HL-60 (cell line): ENCODE results near the gene ZNF292.

Experiments used
- DNase-seq, 2 experiments: peaks; one replicate each; pipeline ENCODE4 v3.0.0-alpha.2; 2010 to 2020; ENCODE audit warnings: low read depth in 1 of 2, low spot score in 1 of 2
- H3K27ac ChIP-seq: fragments of 250-450 bp; sonication (Bioruptor Pico); replicated peaks from 2 replicates; pipeline ENCODE4 v1.5.1; 2020; ENCODE audit warnings: mild to moderate bottlenecking, moderate library complexity
- H3K27me3 ChIP-seq: fragments of 250-450 bp; sonication (Bioruptor Pico); 2 replicates; pipeline ENCODE4 v1.5.1; 2021; ENCODE audit warnings: mild to moderate bottlenecking, moderate library complexity; ENCODE audit not compliant: insufficient read depth, poor library complexity, severe bottlenecking
- H3K4me3 ChIP-seq: replicated peaks from 2 replicates; pipeline ENCODE4 v1.5.1; 2011; ENCODE audit warnings: mild to moderate bottlenecking, control low read depth, low read length; ENCODE audit not compliant: insufficient read depth
- CTCF ChIP-seq: IDR thresholded peaks from one replicate; pipeline ENCODE4 v1.5.1; 2011; ENCODE audit warnings: low read length, control low read depth, inconsistent platforms; ENCODE audit not compliant: insufficient read depth
- GABPA ChIP-seq: IDR thresholded peaks from 2 replicates; pipeline ENCODE4 v1.6.1; 2012; ENCODE audit warnings: low read depth
- POLR2AphosphoS5 ChIP-seq: IDR thresholded peaks from 2 replicates; pipeline ENCODE4 v1.6.1; 2012; ENCODE audit warnings: low read depth
- REST ChIP-seq: IDR thresholded peaks from 2 replicates; pipeline ENCODE4 v1.6.1; 2012; ENCODE audit warnings: low read depth; ENCODE audit not compliant: insufficient replicate concordance
- SPI1 ChIP-seq: IDR thresholded peaks from 2 replicates; pipeline ENCODE4 v1.6.1; 2012; ENCODE audit warnings: low read depth, mild to moderate bottlenecking, borderline replicate concordance

ZNF292 gene

GRCh38 chr6:87183687-87184086 lies 28.3 kb downstream of the ZNF292 start:
- no peak for TF ChIP-seq CTCF
- no peak for TF ChIP-seq SPI1
- TF ChIP-seq GABPA, result no peak
- no peak for TF ChIP-seq POLR2AphosphoS5
- no peak for TF ChIP-seq REST
- H3K27ac ChIP-seq, result no peak overlapping the region
- no peak for DNase-seq

GRCh38 chr6:87184762-87185250 lies 29.4 kb downstream of the ZNF292 start:
- Histone ChIP-seq H3K27ac (no peak overlapping the region), H3K4me3 (no peak overlapping the region), H3K27me3 (no peaks in the 10 kb centered on the region)
- TF ChIP-seq GABPA, result no peak
- DNase-seq, result no peak

More at GRCh38 chr6:87183687-87184086, 28.3 kb downstream of the ZNF292 start:
- Histone ChIP-seq H3K4me3 (no peak overlapping the region), H3K27me3 (no peaks in the 10 kb centered on the region)

GRCh38 chr6:87196275-87196842 lies 41.0 kb downstream of the ZNF292 start:
- no peak for TF ChIP-seq CTCF
- no peak for TF ChIP-seq SPI1
- TF ChIP-seq REST, result no peak
- TF ChIP-seq GABPA, result no peak
- TF ChIP-seq POLR2AphosphoS5, result no peak
- DNase-seq, result no peak
- no peak overlapping the region for H3K4me3 ChIP-seq
- no peaks in the 10 kb centered on the region for H3K27me3 ChIP-seq
- H3K27ac ChIP-seq, result no peak overlapping the region

- no peak overlapping the region for H3K4me3 ChIP-seq
- no peak for DNase-seq
Measured at GRCh38 chr6:87197547-87197946, 42.2 kb downstream of the ZNF292 start.

More at GRCh38 chr6:87197547-87197946, 42.2 kb downstream of the ZNF292 start:
- Histone ChIP-seq H3K27ac (no peak overlapping the region), H3K27me3 (no peaks in the 10 kb centered on the region)
- TF ChIP-seq SPI1 (no peak), CTCF (no peak), REST (no peak), GABPA (no peak), POLR2AphosphoS5 (no peak)
